ENCODE data around the gene ATP2A2.
"Not testable (repeated sequence)": the region's sequence is repeated elsewhere in the genome, so short reads cannot be mapped to it uniquely, and the experiment has no call there.

Gene ATP2A2

GRCh38 chr12:110249105-110249504 lies 31.9 kb upstream of the ATP2A2 start:
- CTCF ChIA-PET, result interaction anchor here (0.9 kb wide), 1 partner anchor 148 kb away, joined by 5 read pairs; no protein-coding TSS in a partner anchor
- no peak for TF ChIP-seq CTCF (IDR thresholded peaks at IDR 0.05; ENCODE audit: control extremely low read depth, extremely low read depth, low read depth, missing control alignments)
- DNase-seq (ENCODE audit: extremely low spot score), result no peak
- POLR2A ChIA-PET, result no interaction called here

GRCh38 chr12:110249716-110250225 lies 31.3 kb upstream of the ATP2A2 start:
- no peak for DNase-seq (ENCODE audit: extremely low spot score)
- CTCF ChIA-PET, result interaction anchor here (0.7 to 1.4 kb wide), 4 partner anchors 11 to 148 kb away, joined by 3 to 5 read pairs (median 4); no protein-coding TSS in a partner anchor
- no peak for TF ChIP-seq CTCF (IDR thresholded peaks at IDR 0.05; ENCODE audit: control extremely low read depth, extremely low read depth, low read depth, missing control alignments)
- POLR2A ChIA-PET, result no interaction called here

- POLR2A ChIA-PET, result no interaction called here
- CTCF ChIA-PET, result interaction anchor here (1.2 kb wide), 1 partner anchor 19 kb away, joined by 3 read pairs; no protein-coding TSS in a partner anchor
- no peak for TF ChIP-seq CTCF (IDR thresholded peaks at IDR 0.05; ENCODE audit: control extremely low read depth, extremely low read depth, low read depth, missing control alignments)
- no peak for DNase-seq (ENCODE audit: extremely low spot score)
Measured at GRCh38 chr12:110251381-110251780, 29.7 kb upstream of the ATP2A2 start.

- no peak for DNase-seq (ENCODE audit: extremely low spot score)
- no peak for TF ChIP-seq CTCF (IDR thresholded peaks at IDR 0.05; ENCODE audit: control extremely low read depth, extremely low read depth, low read depth, missing control alignments)
- ChIA-PET POLR2A (interaction anchor here (0.6 to 0.7 kb wide), 2 partner anchors 43 to 151 kb away, joined by 3 read pairs; no protein-coding TSS in a partner anchor), CTCF (no interaction called here)
Measured at GRCh38 chr12:110252716-110253115, 28.3 kb upstream of the ATP2A2 start.

- CTCF ChIA-PET, result no interaction called here
- TF ChIP-seq CTCF (IDR thresholded peaks at IDR 0.05; ENCODE audit: control extremely low read depth, extremely low read depth, low read depth, missing control alignments), result no peak
- POLR2A ChIA-PET, result no interaction called here
- DNase-seq (ENCODE audit: extremely low spot score), result no peak
Measured at GRCh38 chr12:110253176-110253575, 27.9 kb upstream of the ATP2A2 start.

- CTCF ChIA-PET, result no interaction called here
- TF ChIP-seq CTCF (IDR thresholded peaks at IDR 0.05; ENCODE audit: control extremely low read depth, extremely low read depth, low read depth, missing control alignments), result no peak
- DNase-seq (ENCODE audit: extremely low spot score), result no peak
- POLR2A ChIA-PET, result no interaction called here
Measured at GRCh38 chr12:110254971-110255540, 26.0 kb upstream of the ATP2A2 start.

- DNase-seq (ENCODE audit: extremely low spot score); POLR2A ChIA-PET; CTCF ChIA-PET: not testable (repeated sequence)
Measured at GRCh38 chr12:110255890-110256456, 25.1 kb upstream of the ATP2A2 start.
